ENCODE data around the gene USP31.
A peak's percentile ranks its signal among the peaks of the same experiment; 100 is the strongest.

The USP31 gene

GRCh38 chr16:23088018-23088417 is 61.2 kb downstream of the USP31 start:
- no peak for DNase-seq

- no peak for DNase-seq
Measured at GRCh38 chr16:23085949-23086348, 63.3 kb downstream of the USP31 start.

GRCh38 chr16:23082161-23082788 is 67.0 kb downstream of the USP31 start:
- no peak for DNase-seq

GRCh38 chr16:23081675-23082119 is 67.6 kb downstream of the USP31 start:
- DNase-seq: no peak

GRCh38 chr16:23080747-23081146 is 68.5 kb downstream of the USP31 start:
- DNase-seq: no peak

GRCh38 chr16:23080329-23080728 is 68.9 kb downstream of the USP31 start:
- DNase-seq: no peak

- no peak for DNase-seq
Measured at GRCh38 chr16:23079675-23080301, 69.5 kb downstream of the USP31 start.

GRCh38 chr16:23074423-23074822 is 74.8 kb downstream of the USP31 start:
- DNase-seq: no peak

- no peak for DNase-seq
Measured at GRCh38 chr16:23072769-23073549, 76.3 kb downstream of the USP31 start.

- no peak for DNase-seq
Measured at GRCh38 chr16:23072084-23072599, 77.1 kb downstream of the USP31 start.

GRCh38 chr16:23071196-23072083 is 77.8 kb downstream of the USP31 start:
- DNase-seq: no peak

- DNase-seq: no peak
Measured at GRCh38 chr16:23069844-23070243, 79.4 kb downstream of the USP31 start.

- no peak for DNase-seq
Measured at GRCh38 chr16:23068079-23068736, 81.0 kb downstream of the USP31 start.

GRCh38 chr16:23066676-23067075 is 82.6 kb downstream of the USP31 start:
- no peak for DNase-seq

- no peak for DNase-seq
Measured at GRCh38 chr16:23064639-23065038, 84.6 kb downstream of the USP31 start.

GRCh38 chr16:23062524-23062923 is 86.7 kb downstream of the USP31 start:
- no peak for DNase-seq

- no peak for DNase-seq
Measured at GRCh38 chr16:23061669-23062068, 87.6 kb downstream of the USP31 start.

- DNase-seq: peak; percentile 82
Measured at GRCh38 chr16:23060458-23061320, 88.6 kb downstream of the USP31 start.

- DNase-seq: no peak
Measured at GRCh38 chr16:23059433-23059832, 89.8 kb downstream of the USP31 start.

GRCh38 chr16:23058576-23058975 is 90.7 kb downstream of the USP31 start:
- no peak for DNase-seq

GRCh38 chr16:23057013-23057596 is 92.1 kb downstream of the USP31 start:
- DNase-seq: no peak
